ENCODE results near the gene NRIP3. TPM values are rescaled to one million over a fixed set of nuclear protein-coding genes. Genes with fewer than 3 reads are reported as not detected.
A peak's percentile ranks its signal among the peaks of the same experiment; 100 is the strongest.

NRIP3 gene
- total RNA-seq: 17.9 TPM

- DNase-seq: peak; percentile 51
Measured at GRCh38 chr11:9003573-9004182, at the start of gene NRIP3. Gene NRIP3, minus strand, starts transcription at chr11:9004001. Its CDS starts 66 bp downstream, at chr11:9003935.

- no peak for DNase-seq
Measured at GRCh38 chr11:9052316-9052715, 48.5 kb upstream of the NRIP3 start.

- no peak for DNase-seq
Measured at GRCh38 chr11:9049959-9050358, 46.2 kb upstream of the NRIP3 start.

- no peak for DNase-seq
Measured at GRCh38 chr11:9047964-9048523, 44.2 kb upstream of the NRIP3 start.

- DNase-seq: no peak
Measured at GRCh38 chr11:9046481-9046880, 42.7 kb upstream of the NRIP3 start.

- no peak for DNase-seq
Measured at GRCh38 chr11:9042488-9042887, 38.7 kb upstream of the NRIP3 start.

GRCh38 chr11:9041747-9042146, 37.9 kb upstream of the NRIP3 start:
- no peak for DNase-seq

- DNase-seq: no peak
Measured at GRCh38 chr11:9040410-9040809, 36.6 kb upstream of the NRIP3 start.

- no peak for DNase-seq
Measured at GRCh38 chr11:9039863-9040262, 36.1 kb upstream of the NRIP3 start.

GRCh38 chr11:9039198-9039597, 35.4 kb upstream of the NRIP3 start:
- no peak for DNase-seq

- no peak for DNase-seq
Measured at GRCh38 chr11:9038541-9038940, 34.7 kb upstream of the NRIP3 start.

GRCh38 chr11:9037963-9038362, 34.2 kb upstream of the NRIP3 start:
- no peak for DNase-seq

- DNase-seq: no peak
Measured at GRCh38 chr11:9037046-9037780, 33.4 kb upstream of the NRIP3 start.

- DNase-seq: no peak
Measured at GRCh38 chr11:9030601-9031000, 26.8 kb upstream of the NRIP3 start.

- DNase-seq: no peak
Measured at GRCh38 chr11:9029422-9029821, 25.6 kb upstream of the NRIP3 start.

- no peak for DNase-seq
Measured at GRCh38 chr11:9028581-9028980, 24.8 kb upstream of the NRIP3 start.

GRCh38 chr11:9025101-9025850, 21.5 kb upstream of the NRIP3 start:
- no peak for DNase-seq

GRCh38 chr11:9022961-9023680, 19.3 kb upstream of the NRIP3 start:
- no peak for DNase-seq

GRCh38 chr11:9020916-9021315, 17.1 kb upstream of the NRIP3 start:
- DNase-seq: no peak

GRCh38 chr11:9019861-9020260, 16.1 kb upstream of the NRIP3 start:
- no peak for DNase-seq

GRCh38 chr11:9017773-9018172, 14.0 kb upstream of the NRIP3 start:
- DNase-seq: peak; percentile 18

- DNase-seq: no peak
Measured at GRCh38 chr11:9016916-9017642, 13.3 kb upstream of the NRIP3 start.
